Erythroblast (primary cell): ENCODE results near the gene LYSMD4.
"Not testable (repeated sequence)": the region's sequence is repeated elsewhere in the genome, so short reads cannot be mapped to it uniquely, and the experiment has no call there.

Experiments
- GATA1 ChIP-seq: IDR thresholded peaks from 2 replicates; pipeline ENCODE4 v1.6.1; 2011; ENCODE audit warnings: low read depth, mild to moderate bottlenecking, control low read depth, low read length, moderate library complexity
- POLR2A ChIP-seq: IDR thresholded peaks from 2 replicates; pipeline ENCODE4 v1.6.1; 2011; ENCODE audit warnings: mild to moderate bottlenecking, low read length

DNA sequence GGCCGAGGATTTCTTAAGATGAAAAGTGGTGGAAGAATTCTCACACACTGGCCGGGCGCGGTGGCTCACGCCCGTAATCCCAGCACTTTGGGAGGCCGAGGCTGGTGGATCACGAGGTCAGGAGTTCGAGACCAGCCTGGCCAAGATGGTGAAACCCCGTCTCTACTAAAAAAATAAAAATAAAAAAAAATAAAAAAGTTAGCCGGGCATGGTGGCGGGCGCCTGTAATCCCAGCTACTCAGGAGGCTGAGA, 729 bp upstream of the LYSMD4 start:
- not testable (repeated sequence) for TF ChIP-seq POLR2A, GATA1
